Endothelial cell of umbilical vein (primary cell): ENCODE measurements around the gene MORC2. TPM values are rescaled to one million over a fixed set of nuclear protein-coding genes. Genes with fewer than 3 reads are reported as not detected.

Experiments used
- BruUV-seq: library from RNA; stranded (reverse); fragments of 400-500 nt; replicated peaks from 2 replicates; lab custom pipeline; 2021; lab: Mats Ljungman, UMichigan
- CTCF ChIA-PET: fragments of 300-600, 350-600 bp; sonication (Branson Sonifier 250); formaldehyde crosslinking; loops from one replicate; lab custom pipeline; 2021; ENCODE audit warnings: antibody characterized with exemption, inconsistent platforms; lab: Charles Lee
- POLR2A ChIA-PET: fragments of 300-600, 350-600 bp; sonication (Branson Sonifier 250); formaldehyde crosslinking; loops from one replicate; lab custom pipeline; 2021; ENCODE audit warnings: antibody characterized with exemption, inconsistent platforms; lab: Charles Lee
- DNase-seq: peaks from one replicate; pipeline ENCODE4 v3.0.0-alpha.2; 2011; ENCODE audit warnings: low read depth, low spot score
- FAIRE-seq: peaks from 2 replicates; lab custom pipeline; 2011; peaks lifted over from hg19 to GRCh38; lab: Jason Lieb, UNC
- H2AFZ ChIP-seq: 2 replicates; pipeline ENCODE4 v1.6.0; 2012; ENCODE audit warnings: low read depth, low read length, control low read depth, inconsistent platforms
- H3K27ac ChIP-seq: 2 replicates; pipeline ENCODE4 v1.5.1; 2011; ENCODE audit warnings: low read depth, mild to moderate bottlenecking, control low read depth, low read length, moderate library complexity; ENCODE audit not compliant: insufficient read depth
- H3K27me3 ChIP-seq, 2 experiments: 2 replicates each; pipeline versions ENCODE4 v1.6.0 to v1.6.1; 2011; ENCODE audit warnings: low read length in 2 of 2, mixed read lengths in 1 of 2; ENCODE audit not compliant: control insufficient read depth in 2 of 2, insufficient read depth in 2 of 2
- H3K36me3 ChIP-seq, 2 experiments: 2 replicates in 1 of 2; 3 replicates in 1 of 2; pipeline ENCODE4 v1.5.1; 2011; ENCODE audit warnings: low read length in 2 of 2, mild to moderate bottlenecking in 1 of 2, moderate library complexity in 1 of 2; ENCODE audit not compliant: control insufficient read depth in 2 of 2, insufficient read depth in 2 of 2; ENCODE audit errors: extremely low read depth in 1 of 2
- H3K4me1 ChIP-seq: 3 replicates; pipeline ENCODE4 v1.5.1; 2011; ENCODE audit warnings: mild to moderate bottlenecking, low read length; ENCODE audit not compliant: control insufficient read depth, insufficient read depth; ENCODE audit errors: extremely low read depth
- H3K4me2 ChIP-seq: 2 replicates; pipeline ENCODE4 v1.6.1; 2011; ENCODE audit warnings: low read length, control low read depth, mixed read lengths; ENCODE audit not compliant: insufficient read depth
- H3K4me3 ChIP-seq, 3 experiments: fragments of 200-600 bp in 1 of 3; sonication (generic), shearing (Covaris generic) in 1 of 3; replicated peaks in 1 of 3; 2 replicates each; pipeline ENCODE4 v1.5.1; 2011 to 2016; ENCODE audit warnings: control low read depth in 3 of 3, low read length in 3 of 3, mild to moderate bottlenecking in 2 of 3, inconsistent platforms in 1 of 3, low read depth in 1 of 3, moderate library complexity in 1 of 3; ENCODE audit not compliant: insufficient read depth in 1 of 3
- H3K79me2 ChIP-seq: 2 replicates; pipeline ENCODE4 v1.6.0; 2012; ENCODE audit warnings: low read length, inconsistent platforms; ENCODE audit not compliant: control insufficient read depth, insufficient read depth
- H3K9ac ChIP-seq: replicated peaks from 2 replicates; pipeline ENCODE3; 2011; ENCODE audit warnings: low read length, control low read depth; ENCODE audit not compliant: insufficient read depth; ENCODE audit errors: extremely low read depth
- H3K9me1 ChIP-seq: replicated peaks from 3 replicates; pipeline ENCODE4 v1.6.0; 2011; ENCODE audit warnings: mild to moderate bottlenecking, low read length; ENCODE audit not compliant: control insufficient read depth, insufficient read depth; ENCODE audit errors: extremely low read depth
- H3K9me3 ChIP-seq: replicated peaks from 2 replicates; pipeline ENCODE4 v1.5.1; 2012; ENCODE audit warnings: low read length, inconsistent platforms; ENCODE audit not compliant: control insufficient read depth, insufficient read depth
- H4K20me1 ChIP-seq: replicated peaks from 2 replicates; pipeline ENCODE3; 2011; ENCODE audit warnings: mild to moderate bottlenecking, low read length; ENCODE audit not compliant: control insufficient read depth, insufficient read depth; ENCODE audit errors: extremely low read depth
- CTCF ChIP-seq, 2 donors: IDR thresholded peaks; 1 replicate in 1 of 2; 2 replicates in 1 of 2; pipeline ENCODE4 v1.5.1; 2011; ENCODE audit warnings: low read length in 2 of 2, mild to moderate bottlenecking in 2 of 2, moderate library complexity in 2 of 2, control low read depth in 1 of 2, inconsistent platforms in 1 of 2, low read depth in 1 of 2; ENCODE audit not compliant: insufficient read depth in 1 of 2; ENCODE audit errors: extremely low read depth in 1 of 2
- EZH2 ChIP-seq: IDR thresholded peaks from 2 replicates; pipeline ENCODE4 v1.6.1; 2012; ENCODE audit warnings: borderline replicate concordance, low read depth, mild to moderate bottlenecking, moderate library complexity, low read length, inconsistent platforms; ENCODE audit not compliant: severe bottlenecking
- FOS ChIP-seq: IDR thresholded peaks from 2 replicates; pipeline ENCODE4 v1.6.1; 2011; ENCODE audit warnings: mild to moderate bottlenecking, low read length, moderate library complexity, borderline replicate concordance; ENCODE audit not compliant: insufficient read depth
- GATA2 ChIP-seq: IDR thresholded peaks from 2 replicates; pipeline ENCODE4 v1.7.0; 2011; ENCODE audit warnings: low read depth, mild to moderate bottlenecking, moderate library complexity, mixed read lengths, low read length; ENCODE audit not compliant: insufficient read length, insufficient read depth
- JUN ChIP-seq: IDR thresholded peaks from 2 replicates; pipeline ENCODE4 v1.6.1; 2011; ENCODE audit warnings: borderline replicate concordance, low read depth; ENCODE audit not compliant: insufficient read length, insufficient read depth
- MAX ChIP-seq: IDR thresholded peaks from 2 replicates; pipeline ENCODE4 v1.6.1; 2011; ENCODE audit not compliant: insufficient read depth, insufficient read length
- MYC ChIP-seq: IDR thresholded peaks from one replicate; pipeline ENCODE4 v1.6.1; 2011; ENCODE audit warnings: mild to moderate bottlenecking, low read depth, low read length
- POLR2AphosphoS5 ChIP-seq: IDR thresholded peaks from 2 replicates; pipeline ENCODE4 v1.6.1; 2012; ENCODE audit warnings: low read depth, mild to moderate bottlenecking, control low read depth, low read length, moderate library complexity; ENCODE audit not compliant: insufficient read depth
- dilution Hi-C: fragments of 300-500 bp; cut with MboI; formaldehyde crosslinking; loops from one replicate; pipeline ENCODE4 v1.15.0; 2019; ENCODE audit warnings: low sequenced_read_pairs; ENCODE audit not compliant: extremely low pct_ligation_motif_present
- intact Hi-C: fragments of 100-400 bp; cut with micrococcal nuclease; formaldehyde crosslinking; loops from one replicate; pipeline ENCODE4 v1.10.0; 2022
- polyA plus RNA-seq, 4 experiments: library from polyadenylated mRNA; depleted of rRNA in 3 of 4; stranded (reverse) in 3 of 4; unstranded in 1 of 4; fragments of >200 nt; gene quantifications; 2 replicates each; pipeline versions ENCODE4 v1.2.1 to v1.2.3, GENCODE V29; 2011 to 2012; ENCODE audit warnings: missing spikeins in 1 of 4
- total RNA-seq: library from RNA; stranded (reverse); gene quantifications from 2 replicates; pipeline ENCODE4 v1.2.3, GENCODE V29; 2021

Gene MORC2
- total and polyA plus RNA-seq, 2 donors (not counting 3 experiments of a cell fraction or from before 2014, with no cell fraction given), result 11.6 to 34.7 TPM

GRCh38 chr22:30994960-30995359 lies 26.4 kb upstream of the MORC2 start:
- TF ChIP-seq GATA2, result no peak
- TF ChIP-seq EZH2, result no peak
- TF ChIP-seq CTCF (IDR thresholded peaks at IDR 0.05; ENCODE audit: extremely low read depth in 1 of 2, insufficient read depth in 1 of 2, low read depth in 1 of 2, low read length in 2 of 2), result no peak
- no peak for TF ChIP-seq MYC
- no peak for TF ChIP-seq MAX
- no peak for TF ChIP-seq JUN
- TF ChIP-seq FOS, result no peak
- TF ChIP-seq POLR2AphosphoS5, result no peak

More at GRCh38 chr22:30994960-30995359, 26.4 kb upstream of the MORC2 start:
- FAIRE-seq (no peak), DNase-seq (no peak)
- Histone ChIP-seq H3K4me3 (no peak overlapping the region), H4K20me1 (no peaks in the 10 kb centered on the region), H3K27me3 (peaks cover 4 to 5% of the 10 kb centered on the region in 2 experiments), H3K9me3 (no peaks in the 10 kb centered on the region), H3K79me2 (no peaks in the 10 kb centered on the region), H3K9ac (no peak overlapping the region), H3K4me2 (no peak overlapping the region), H2AFZ (no peak overlapping the region), H3K4me1 (no peaks in the 10 kb centered on the region), H3K9me1 (no peaks in the 10 kb centered on the region), H3K27ac (no peak overlapping the region), H3K36me3 (no peaks in the 10 kb centered on the region)
- POLR2A ChIA-PET, result no interaction called here
- CTCF ChIA-PET, result interaction anchor here (1.0 to 1.8 kb wide), 4 partner anchors 11 to 90 kb away, joined by 3 to 4 read pairs (median 4); partner anchors contain the start of gene SMTN
- intact Hi-C loops, result no loop called here
- dilution Hi-C loops, result no loop called here
- no TSS peak for BruUV-seq
